HG02642 (cell line): Measurements from ENCODE around the gene ATP8B4.
"Not testable (repeated sequence)": the region's sequence is repeated elsewhere in the genome, so short reads cannot be mapped to it uniquely, and the experiment has no call there.

Experiments
- ATAC-seq: cut with Tn5 transposase; IDR thresholded peaks from one replicate; pipeline ENCODE4 v1.9.1; 2021; ENCODE audit warnings: mild to moderate bottlenecking; ENCODE audit not compliant: unreplicated experiment, poor library complexity

Gene ATP8B4, protein sequence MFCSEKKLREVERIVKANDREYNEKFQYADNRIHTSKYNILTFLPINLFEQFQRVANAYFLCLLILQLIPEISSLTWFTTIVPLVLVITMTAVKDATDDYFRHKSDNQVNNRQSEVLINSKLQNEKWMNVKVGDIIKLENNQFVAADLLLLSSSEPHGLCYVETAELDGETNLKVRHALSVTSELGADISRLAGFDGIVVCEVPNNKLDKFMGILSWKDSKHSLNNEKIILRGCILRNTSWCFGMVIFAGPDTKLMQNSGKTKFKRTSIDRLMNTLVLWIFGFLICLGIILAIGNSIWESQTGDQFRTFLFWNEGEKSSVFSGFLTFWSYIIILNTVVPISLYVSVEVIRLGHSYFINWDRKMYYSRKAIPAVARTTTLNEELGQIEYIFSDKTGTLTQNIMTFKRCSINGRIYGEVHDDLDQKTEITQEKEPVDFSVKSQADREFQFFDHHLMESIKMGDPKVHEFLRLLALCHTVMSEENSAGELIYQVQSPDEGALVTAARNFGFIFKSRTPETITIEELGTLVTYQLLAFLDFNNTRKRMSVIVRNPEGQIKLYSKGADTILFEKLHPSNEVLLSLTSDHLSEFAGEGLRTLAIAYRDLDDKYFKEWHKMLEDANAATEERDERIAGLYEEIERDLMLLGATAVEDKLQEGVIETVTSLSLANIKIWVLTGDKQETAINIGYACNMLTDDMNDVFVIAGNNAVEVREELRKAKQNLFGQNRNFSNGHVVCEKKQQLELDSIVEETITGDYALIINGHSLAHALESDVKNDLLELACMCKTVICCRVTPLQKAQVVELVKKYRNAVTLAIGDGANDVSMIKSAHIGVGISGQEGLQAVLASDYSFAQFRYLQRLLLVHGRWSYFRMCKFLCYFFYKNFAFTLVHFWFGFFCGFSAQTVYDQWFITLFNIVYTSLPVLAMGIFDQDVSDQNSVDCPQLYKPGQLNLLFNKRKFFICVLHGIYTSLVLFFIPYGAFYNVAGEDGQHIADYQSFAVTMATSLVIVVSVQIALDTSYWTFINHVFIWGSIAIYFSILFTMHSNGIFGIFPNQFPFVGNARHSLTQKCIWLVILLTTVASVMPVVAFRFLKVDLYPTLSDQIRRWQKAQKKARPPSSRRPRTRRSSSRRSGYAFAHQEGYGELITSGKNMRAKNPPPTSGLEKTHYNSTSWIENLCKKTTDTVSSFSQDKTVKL

DNA sequence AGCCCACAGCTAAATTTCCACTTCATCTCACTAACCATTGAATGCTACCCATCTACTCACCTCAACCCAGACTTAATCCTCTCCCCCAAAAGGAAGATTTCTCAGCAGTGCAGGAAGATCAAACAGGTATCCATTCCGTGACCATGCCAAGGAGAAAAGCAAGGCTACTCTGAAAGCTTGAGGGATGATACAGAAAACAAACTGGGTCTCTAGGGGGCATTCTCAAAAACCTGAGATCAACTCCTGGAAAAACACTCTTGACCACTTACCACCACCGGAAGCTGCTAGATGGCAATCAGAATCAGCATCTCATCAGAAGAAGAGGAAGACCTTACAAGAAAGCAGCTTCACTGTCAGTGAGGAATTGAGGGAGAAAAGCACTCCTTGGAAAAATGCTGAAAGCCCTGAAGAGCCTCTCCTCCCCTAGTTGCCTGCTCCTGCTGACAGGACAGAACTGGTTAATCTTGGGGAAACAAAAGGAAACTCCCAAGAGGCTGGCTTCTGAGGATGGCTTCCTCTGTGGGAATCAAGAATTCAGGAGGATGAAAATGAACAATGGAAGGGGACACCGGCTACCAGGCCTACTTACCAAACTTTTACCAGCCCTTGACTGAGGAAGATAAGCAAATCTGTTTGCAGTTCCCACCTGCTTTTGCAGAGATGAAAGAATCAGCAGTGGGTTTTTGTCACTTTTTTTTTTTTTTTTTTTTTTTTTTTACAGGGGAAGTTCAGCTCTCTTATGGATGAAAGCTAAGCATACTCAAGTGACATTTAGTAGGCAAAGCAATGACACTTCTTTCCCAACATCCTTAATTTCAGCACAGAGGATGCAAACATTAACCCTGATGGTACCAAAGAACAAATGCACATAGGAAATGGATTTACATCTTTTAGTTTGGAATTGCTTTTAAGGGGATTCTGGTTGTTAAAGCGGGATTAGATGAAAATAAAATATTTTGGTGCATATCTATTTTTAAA is at the start of gene ATP8B4:
Gene ATP8B4, minus strand, starts transcription at position 171 of the 978 bp plus-strand sequence. CDS start 12,267 bp downstream, outside the sequence.
- no peak for ATAC-seq

DNA sequence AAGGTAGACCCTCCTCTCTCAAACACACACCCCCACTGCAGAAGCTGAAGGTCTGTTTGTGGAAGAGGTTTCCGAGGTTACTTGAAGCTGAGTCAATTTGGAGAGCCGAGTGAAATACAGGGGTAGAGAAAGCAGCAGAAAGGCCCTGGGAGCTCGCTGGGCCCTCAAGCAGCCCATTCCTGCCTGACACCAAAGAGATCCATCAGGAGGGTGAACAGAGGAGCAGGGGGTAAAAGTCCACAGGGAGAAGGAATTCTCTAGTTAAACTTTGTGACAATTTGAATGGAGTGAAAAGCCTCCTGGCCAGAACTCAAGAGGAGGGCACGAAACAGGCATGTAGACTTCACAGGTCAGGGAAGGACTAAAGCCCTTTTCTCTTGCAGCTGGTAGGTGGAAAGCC is 49.3 kb upstream of the ATP8B4 start:
- ATAC-seq, result no peak

DNA sequence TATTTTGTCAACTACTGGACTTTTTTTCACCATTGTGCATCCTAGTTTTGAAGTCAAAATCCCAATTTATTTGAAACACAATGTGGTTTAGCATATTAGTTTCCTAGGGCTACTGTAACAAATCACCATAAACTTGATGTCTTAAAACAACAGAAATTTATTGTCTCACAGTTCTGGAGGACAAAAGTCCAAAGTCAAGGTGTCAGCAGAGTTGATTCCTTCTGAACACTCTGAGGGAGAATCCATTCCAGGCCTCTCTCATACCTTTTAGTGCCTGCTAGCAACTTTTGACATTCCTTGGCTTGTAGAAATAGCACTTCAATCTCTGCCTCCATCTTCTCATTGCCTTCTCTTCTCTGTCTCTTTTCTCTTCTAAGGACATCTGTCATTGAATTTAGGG is 48.1 kb upstream of the ATP8B4 start:
- no peak for ATAC-seq

- ATAC-seq, result no peak
Observed at GRCh38 chr15:50166216-50166615, 47.2 kb upstream of the ATP8B4 start.

DNA sequence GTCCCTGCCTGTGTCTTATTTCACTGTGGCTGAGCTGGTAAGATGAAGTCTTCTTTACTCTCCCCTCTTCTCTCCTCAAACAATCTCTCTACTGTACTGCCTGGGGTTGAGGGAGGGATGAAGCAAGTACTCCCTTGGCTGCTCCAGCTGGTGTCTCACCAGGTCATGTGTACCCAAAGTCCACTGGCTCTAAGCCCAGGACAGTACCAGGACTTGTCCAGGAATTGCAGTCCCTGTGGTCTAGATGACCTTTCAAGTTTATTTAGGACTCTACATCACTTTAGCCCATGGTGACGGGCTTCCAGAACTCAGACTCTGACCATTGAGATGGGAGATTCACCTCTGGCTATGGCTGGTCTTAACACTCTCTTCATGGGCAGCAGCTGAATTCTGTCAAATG is 45.4 kb upstream of the ATP8B4 start:
- no peak for ATAC-seq

- no peak for ATAC-seq
Observed at GRCh38 chr15:50163719-50164410, 44.8 kb upstream of the ATP8B4 start.

DNA sequence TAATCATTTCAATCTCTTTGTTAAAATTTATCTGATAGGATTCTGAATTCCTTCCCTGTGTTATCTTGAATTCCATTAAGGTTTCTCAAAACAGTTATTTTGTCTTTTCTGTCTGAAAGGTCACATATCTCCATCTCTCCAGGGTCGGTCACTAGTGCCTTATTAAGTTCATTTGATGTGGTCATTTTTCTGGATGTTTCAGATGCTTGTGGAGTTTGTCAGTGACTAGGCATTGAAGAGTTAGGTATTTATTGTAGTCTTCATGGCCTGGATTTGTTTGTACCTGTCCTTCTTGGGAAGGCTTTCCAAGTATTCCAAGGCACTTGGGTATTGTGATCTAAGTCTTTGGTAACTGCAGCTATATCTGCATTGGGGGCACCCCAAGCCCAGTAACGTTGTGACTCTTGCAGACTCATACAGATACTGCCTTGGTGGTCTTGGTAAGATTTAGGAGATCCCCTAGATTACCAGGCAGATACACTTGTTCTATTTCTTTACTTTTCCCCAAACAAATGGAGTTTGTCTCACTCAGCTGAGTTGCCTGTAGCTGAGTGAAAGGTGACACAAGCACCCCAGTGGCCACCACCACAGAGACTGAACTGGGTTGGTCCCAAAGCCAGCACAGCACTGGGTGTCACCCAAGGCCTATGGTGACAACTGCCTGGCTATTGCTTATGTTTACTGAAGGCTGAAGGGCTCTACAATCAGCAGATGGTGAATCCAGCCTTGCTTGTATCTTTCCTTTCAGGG is 44.1 kb upstream of the ATP8B4 start:
- ATAC-seq, result no peak

GRCh38 chr15:50158236-50158635 is 39.2 kb upstream of the ATP8B4 start:
- ATAC-seq, result not testable (repeated sequence)

DNA sequence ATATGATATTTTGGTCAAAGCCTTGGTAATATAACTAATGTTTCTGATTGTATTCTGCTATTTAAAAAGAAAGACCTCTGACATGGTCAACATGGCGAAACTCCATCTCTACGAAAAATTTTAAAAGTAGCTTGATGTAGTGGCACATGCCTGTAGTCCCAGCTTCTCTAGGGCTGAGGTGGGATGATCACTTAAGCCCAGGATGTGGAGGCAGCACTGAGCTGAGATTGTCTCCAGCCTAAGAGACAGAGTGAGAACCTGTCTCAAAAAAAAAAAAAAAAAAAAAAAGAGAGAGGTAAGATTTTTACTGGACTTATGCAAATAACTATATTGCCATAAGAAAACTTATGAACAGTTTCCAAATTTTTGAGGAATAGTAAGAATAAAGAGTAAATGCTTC is 32.4 kb upstream of the ATP8B4 start:
- ATAC-seq, result no peak

DNA sequence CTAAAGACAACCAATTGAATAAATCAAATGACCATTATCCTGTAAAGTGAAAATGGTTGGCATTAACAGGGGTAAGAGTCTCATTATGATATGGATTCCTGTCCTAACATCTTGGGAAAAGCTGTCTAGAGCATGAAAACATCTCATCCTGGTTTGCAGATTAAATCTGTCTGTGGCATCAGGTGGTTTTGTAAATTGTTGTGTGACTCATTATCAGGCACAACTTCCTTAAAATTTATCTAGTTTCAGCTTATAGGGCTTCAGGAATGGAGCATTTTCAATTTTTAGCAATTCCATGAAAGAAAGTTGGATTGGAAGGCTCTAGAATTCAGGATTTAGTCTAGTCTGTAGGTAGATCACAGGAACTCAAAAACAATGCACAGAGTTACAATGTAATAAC is 31.8 kb upstream of the ATP8B4 start:
- no peak for ATAC-seq

- ATAC-seq, result peak; percentile 42
Observed at GRCh38 chr15:50150349-50150748, 31.3 kb upstream of the ATP8B4 start.

- no peak for ATAC-seq
Observed at GRCh38 chr15:50149090-50149489, 30.1 kb upstream of the ATP8B4 start.

DNA sequence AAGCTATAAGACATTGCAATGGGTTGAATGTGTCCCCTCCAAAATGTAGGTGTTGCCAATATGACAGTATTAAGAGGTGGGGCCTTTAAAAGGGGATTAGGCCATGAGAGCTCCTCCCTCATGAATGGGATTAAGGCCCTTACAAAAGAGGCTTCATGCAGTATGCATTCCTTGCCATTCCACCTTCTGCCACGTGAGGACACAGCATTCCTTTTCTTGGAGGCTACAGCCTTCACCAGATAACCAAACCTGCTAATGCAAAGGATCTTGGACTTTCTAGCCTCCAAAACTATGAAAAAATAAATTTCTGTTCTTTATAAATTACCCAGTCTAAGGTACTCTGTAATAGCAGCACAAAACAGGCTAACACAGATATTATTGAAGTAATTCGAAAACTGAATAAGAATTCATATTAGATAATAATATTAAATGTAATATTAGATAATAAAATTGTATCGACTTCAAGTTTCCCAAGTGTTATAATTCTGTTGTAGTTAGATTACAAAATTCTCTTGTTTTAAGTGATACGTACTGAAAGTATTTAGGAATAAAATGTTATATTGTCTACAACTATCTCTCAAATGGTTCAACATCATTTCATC is 29.4 kb upstream of the ATP8B4 start:
- ATAC-seq, result no peak

DNA sequence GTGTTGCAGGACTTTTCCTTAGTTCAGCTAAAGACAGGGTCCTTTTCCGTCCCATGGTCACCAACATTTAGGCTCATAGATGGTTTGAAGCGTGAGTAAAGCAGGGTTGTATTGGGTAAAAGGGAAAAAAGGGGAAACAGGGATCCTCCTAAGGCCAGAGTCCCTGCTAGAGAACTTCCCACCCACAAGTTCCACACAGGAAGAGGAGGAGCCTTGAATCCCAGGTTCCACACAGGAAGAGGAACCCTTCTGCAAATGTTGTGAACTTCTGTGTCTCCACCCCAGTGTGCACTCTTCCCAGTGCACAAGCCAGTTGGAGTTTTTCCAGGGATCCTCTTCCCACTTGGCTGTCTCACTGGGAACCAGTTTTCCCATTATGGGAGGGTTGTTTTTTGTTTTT is 27.6 kb upstream of the ATP8B4 start:
- no peak for ATAC-seq

DNA sequence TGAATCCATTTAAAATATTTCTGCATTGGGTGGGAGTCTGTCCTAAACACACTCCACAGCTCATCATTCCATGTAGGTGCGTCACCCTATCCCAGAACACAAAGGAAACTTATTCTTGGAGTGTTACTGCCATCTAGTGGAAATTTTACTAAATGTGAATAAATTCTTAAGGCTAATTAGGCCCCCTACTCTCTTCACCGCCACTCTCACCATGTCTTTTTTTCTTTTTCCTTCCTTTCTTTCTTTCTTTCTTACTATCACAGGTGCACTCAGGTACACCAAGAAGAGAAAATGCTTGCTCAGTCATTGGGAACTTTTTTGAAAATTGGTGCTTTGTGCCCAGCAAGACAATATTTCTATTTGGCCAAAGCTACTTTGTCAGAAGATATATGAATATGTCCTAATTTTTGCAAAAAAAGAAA is 26.4 kb upstream of the ATP8B4 start:
- peak; percentile 52 for ATAC-seq

DNA sequence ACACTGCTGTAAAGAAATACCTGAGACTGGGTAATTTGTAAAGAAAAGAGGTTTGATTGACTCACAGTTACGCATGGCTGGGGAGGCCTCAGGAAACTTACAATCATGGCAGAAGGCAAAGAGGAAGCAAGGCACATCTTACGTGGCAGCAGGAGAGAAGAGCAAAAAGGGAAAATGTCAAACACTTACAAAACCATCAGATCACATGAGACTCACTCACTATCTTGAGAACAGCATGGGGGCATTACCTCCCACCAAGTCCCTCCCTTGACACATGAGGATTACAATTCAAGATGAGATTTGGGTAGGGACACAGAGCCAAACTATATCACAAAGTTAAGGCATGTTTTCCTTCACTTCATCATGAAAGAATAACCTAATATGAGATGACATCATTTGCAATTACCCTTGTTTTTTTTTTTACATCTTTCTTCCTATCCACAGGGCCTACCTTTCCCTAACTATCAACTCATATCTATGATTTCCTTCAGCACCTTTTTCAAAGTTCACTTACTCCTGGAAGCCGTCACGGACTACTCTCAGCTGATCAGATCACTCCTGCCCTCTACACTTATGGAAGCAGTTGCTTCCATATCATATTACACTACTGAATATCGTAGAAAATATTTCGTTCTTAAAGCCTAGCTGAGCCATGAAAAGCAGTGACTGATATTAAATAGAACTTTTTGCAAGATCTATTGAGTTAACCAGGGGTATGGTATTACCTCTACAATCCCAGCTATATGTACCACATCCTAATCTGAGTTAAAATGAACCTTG is 25.5 kb upstream of the ATP8B4 start:
- ATAC-seq, result no peak

DNA sequence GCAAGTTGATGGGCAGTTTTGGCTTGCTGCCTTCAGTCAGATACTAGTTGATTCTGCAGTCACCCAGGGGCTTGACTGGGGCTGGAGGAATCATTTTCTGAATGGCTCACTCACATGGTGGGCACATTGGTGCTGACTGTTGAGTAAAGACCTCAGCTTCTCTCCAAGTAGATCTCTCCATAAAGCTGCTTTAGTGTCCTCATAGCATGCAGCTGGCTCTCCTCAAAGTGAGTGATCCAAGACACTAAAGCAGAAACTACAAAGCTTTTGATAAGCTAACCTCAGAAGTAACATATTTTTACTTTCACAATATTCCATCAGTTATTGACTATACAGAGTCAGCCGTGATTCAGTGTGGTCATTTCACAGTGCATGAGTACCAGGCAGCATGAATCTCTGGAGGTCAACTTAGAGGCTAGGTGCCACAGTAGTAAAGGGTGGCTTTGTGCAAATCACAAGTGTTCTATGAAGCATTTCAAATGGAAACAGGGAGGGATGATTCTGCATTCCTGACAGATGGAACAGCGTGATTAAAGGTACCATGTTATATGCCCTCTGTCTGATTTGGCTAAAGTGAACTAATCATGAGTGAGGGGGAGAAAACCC is 24.3 kb upstream of the ATP8B4 start:
- ATAC-seq, result no peak
